Measurements from ENCODE around the gene MATN3.

DNA sequence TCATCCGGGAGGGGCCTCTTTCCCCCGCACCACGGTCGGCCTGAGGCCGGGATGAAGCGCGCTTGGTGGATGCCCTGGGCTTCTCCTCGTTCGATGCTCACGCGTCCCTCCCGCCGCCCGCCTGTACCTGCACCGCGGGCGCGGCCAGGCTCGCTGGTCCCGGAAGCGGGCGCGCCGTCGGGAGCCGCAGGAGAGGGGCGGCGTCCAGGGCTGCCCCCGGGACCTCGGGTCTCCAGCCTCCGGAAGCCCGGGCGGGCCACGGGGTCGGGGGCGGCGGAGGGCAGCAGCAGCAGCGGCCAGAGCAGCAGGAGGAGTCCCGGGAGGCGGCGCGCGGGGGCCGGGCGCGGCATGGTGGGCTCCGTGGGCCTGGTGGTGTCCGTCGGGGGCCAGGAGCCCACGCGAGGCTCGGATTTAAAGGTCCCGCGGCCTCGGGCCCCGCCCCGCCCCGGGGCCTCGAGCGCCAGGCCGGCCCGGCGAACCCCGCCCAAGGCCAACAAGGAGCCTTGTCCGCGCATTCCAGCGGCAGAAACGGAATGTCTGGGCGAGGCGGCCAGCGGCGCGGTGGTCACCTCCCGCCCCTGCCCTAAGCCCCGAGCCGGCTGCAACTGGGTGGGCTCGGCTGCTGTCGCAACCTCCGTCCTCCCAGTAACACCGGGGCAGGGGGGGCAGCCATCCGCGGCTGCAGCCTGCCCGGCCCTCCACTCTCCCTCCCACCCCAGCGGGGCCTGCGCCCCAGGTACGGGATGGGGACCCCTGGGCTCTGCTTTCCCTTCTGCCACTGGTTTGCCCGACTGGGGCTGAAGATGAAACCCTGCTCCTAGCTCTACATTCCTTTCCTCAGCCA, at the start of gene MATN3:
- TF ChIP-seq, protein P1, sequence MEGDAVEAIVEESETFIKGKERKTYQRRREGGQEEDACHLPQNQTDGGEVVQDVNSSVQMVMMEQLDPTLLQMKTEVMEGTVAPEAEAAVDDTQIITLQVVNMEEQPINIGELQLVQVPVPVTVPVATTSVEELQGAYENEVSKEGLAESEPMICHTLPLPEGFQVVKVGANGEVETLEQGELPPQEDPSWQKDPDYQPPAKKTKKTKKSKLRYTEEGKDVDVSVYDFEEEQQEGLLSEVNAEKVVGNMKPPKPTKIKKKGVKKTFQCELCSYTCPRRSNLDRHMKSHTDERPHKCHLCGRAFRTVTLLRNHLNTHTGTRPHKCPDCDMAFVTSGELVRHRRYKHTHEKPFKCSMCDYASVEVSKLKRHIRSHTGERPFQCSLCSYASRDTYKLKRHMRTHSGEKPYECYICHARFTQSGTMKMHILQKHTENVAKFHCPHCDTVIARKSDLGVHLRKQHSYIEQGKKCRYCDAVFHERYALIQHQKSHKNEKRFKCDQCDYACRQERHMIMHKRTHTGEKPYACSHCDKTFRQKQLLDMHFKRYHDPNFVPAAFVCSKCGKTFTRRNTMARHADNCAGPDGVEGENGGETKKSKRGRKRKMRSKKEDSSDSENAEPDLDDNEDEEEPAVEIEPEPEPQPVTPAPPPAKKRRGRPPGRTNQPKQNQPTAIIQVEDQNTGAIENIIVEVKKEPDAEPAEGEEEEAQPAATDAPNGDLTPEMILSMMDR (IDR thresholded peaks at IDR 0.05; ENCODE audit: low read depth, low read length, missing input control): no peak
- TF ChIP-seq, protein P2, sequence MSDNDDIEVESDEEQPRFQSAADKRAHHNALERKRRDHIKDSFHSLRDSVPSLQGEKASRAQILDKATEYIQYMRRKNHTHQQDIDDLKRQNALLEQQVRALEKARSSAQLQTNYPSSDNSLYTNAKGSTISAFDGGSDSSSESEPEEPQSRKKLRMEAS (IDR thresholded peaks at IDR 0.05): no peak
- TF ChIP-seq RAD21 (IDR thresholded peaks at IDR 0.05) (no peak), SP1 (IDR thresholded peaks at IDR 0.05) (no peak), YY1 (IDR thresholded peaks at IDR 0.05) (no peak), GABPA (IDR thresholded peaks at IDR 0.05 in 1 of 2, conservative IDR thresholded peaks at IDR 0.05 in 1 of 2) (no peak), JUND (IDR thresholded peaks at IDR 0.05) (no peak), EGR1 (IDR thresholded peaks at IDR 0.05; ENCODE audit: low read depth in 2 of 2) (no peak), HNF4A (conservative IDR thresholded peaks at IDR 0.05) (no peak), RXRA (IDR thresholded peaks at IDR 0.05) (no peak), TAF1 (conservative IDR thresholded peaks at IDR 0.05) (no peak)
- TF ChIP-seq, protein P3, sequence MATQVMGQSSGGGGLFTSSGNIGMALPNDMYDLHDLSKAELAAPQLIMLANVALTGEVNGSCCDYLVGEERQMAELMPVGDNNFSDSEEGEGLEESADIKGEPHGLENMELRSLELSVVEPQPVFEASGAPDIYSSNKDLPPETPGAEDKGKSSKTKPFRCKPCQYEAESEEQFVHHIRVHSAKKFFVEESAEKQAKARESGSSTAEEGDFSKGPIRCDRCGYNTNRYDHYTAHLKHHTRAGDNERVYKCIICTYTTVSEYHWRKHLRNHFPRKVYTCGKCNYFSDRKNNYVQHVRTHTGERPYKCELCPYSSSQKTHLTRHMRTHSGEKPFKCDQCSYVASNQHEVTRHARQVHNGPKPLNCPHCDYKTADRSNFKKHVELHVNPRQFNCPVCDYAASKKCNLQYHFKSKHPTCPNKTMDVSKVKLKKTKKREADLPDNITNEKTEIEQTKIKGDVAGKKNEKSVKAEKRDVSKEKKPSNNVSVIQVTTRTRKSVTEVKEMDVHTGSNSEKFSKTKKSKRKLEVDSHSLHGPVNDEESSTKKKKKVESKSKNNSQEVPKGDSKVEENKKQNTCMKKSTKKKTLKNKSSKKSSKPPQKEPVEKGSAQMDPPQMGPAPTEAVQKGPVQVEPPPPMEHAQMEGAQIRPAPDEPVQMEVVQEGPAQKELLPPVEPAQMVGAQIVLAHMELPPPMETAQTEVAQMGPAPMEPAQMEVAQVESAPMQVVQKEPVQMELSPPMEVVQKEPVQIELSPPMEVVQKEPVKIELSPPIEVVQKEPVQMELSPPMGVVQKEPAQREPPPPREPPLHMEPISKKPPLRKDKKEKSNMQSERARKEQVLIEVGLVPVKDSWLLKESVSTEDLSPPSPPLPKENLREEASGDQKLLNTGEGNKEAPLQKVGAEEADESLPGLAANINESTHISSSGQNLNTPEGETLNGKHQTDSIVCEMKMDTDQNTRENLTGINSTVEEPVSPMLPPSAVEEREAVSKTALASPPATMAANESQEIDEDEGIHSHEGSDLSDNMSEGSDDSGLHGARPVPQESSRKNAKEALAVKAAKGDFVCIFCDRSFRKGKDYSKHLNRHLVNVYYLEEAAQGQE (IDR thresholded peaks at IDR 0.05): no peak
- TF ChIP-seq, protein P4, sequence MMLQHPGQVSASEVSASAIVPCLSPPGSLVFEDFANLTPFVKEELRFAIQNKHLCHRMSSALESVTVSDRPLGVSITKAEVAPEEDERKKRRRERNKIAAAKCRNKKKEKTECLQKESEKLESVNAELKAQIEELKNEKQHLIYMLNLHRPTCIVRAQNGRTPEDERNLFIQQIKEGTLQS (IDR thresholded peaks at IDR 0.05): no peak
- TF ChIP-seq, protein P5, sequence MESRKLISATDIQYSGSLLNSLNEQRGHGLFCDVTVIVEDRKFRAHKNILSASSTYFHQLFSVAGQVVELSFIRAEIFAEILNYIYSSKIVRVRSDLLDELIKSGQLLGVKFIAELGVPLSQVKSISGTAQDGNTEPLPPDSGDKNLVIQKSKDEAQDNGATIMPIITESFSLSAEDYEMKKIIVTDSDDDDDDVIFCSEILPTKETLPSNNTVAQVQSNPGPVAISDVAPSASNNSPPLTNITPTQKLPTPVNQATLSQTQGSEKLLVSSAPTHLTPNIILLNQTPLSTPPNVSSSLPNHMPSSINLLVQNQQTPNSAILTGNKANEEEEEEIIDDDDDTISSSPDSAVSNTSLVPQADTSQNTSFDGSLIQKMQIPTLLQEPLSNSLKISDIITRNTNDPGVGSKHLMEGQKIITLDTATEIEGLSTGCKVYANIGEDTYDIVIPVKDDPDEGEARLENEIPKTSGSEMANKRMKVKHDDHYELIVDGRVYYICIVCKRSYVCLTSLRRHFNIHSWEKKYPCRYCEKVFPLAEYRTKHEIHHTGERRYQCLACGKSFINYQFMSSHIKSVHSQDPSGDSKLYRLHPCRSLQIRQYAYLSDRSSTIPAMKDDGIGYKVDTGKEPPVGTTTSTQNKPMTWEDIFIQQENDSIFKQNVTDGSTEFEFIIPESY (IDR thresholded peaks at IDR 0.05): no peak

All from liver (tissue), 3 donors.